Skeletal muscle tissue (tissue), 4 donors: ENCODE measurements around the gene DENND2A. TPM values are rescaled to one million over a fixed set of nuclear protein-coding genes. Genes with fewer than 3 reads are reported as not detected.
A peak's percentile ranks its signal among the peaks of the same experiment; 100 is the strongest.
"Not testable (repeated sequence)": the region's sequence is repeated elsewhere in the genome, so short reads cannot be mapped to it uniquely, and the experiment has no call there.

ENCODE experiments used
- H3K27ac ChIP-seq: one replicate; pipeline ENCODE4 v1.7.0; 2013; ENCODE audit warnings: mild to moderate bottlenecking, low read depth, low read length, inconsistent platforms
- H3K27me3 ChIP-seq, 3 donors: one replicate each; pipeline ENCODE4 v1.7.0; 2013; ENCODE audit warnings: low read length in 3 of 3; ENCODE audit not compliant: control insufficient read depth in 3 of 3, insufficient read depth in 3 of 3
- H3K36me3 ChIP-seq, 3 donors: one replicate each; pipeline ENCODE4 v1.7.0; 2013; ENCODE audit warnings: low read length in 3 of 3; ENCODE audit not compliant: control insufficient read depth in 3 of 3, insufficient read depth in 3 of 3
- H3K4me1 ChIP-seq, 3 donors: one replicate each; pipeline ENCODE4 v1.7.0; 2013; ENCODE audit warnings: low read length in 3 of 3, mild to moderate bottlenecking in 3 of 3; ENCODE audit not compliant: control insufficient read depth in 3 of 3, insufficient read depth in 3 of 3
- H3K4me3 ChIP-seq, 3 donors: one replicate each; pipeline ENCODE4 v1.7.0; 2013; ENCODE audit warnings: low read length in 3 of 3
- H3K9ac ChIP-seq, 3 donors: one replicate each; pipeline ENCODE4 v1.7.0; 2013; ENCODE audit warnings: low read length in 3 of 3, mild to moderate bottlenecking in 3 of 3, moderate library complexity in 2 of 3, low read depth in 1 of 3
- H3K9me3 ChIP-seq, 3 donors: one replicate each; pipeline ENCODE4 v1.7.0; 2013; ENCODE audit warnings: low read length in 3 of 3; ENCODE audit not compliant: control insufficient read depth in 3 of 3
- total RNA-seq: library from RNA; depleted of rRNA; stranded (reverse); fragments of >200 nt; gene quantifications from one replicate; pipeline ENCODE4 v1.2.3, GENCODE V29; 2014
- donor health status: Osteomylitis.

Gene DENND2A
- total RNA-seq, 1 donor from 2014 or later: 32.4 TPM

DNA sequence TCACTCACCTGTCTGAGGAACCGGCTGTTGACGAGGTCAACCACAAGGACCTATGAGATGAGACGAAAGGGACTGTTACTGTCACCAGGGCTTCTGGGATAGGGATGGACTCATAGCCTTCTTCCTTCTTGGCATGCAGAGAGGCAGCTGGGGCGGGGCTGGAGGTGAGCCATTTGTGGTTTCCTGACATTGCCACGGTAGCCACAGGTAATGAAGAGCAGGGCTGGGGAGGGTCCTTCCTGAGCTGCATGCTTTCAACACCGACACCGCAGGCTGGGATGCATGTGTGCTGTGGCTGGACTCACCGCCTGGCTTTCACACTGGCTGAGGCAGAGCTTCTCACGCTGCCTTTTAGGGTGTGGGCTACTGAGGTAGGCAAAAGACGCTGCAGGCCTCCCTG is 114.9 kb downstream of the DENND2A start:
- no peaks in the 10 kb centered on the region for H3K27me3 ChIP-seq
- H3K4me1 ChIP-seq: no peaks in the 10 kb centered on the region
- no peak overlapping the region for H3K9ac ChIP-seq
- no peak overlapping the region for H3K4me3 ChIP-seq
- no peak overlapping the region for H3K27ac ChIP-seq
- H3K36me3 ChIP-seq: peaks cover 0 to 10% (median 7%) of the 10 kb centered on the region in 3 donors
- H3K9me3 ChIP-seq: no peaks in the 10 kb centered on the region

DNA sequence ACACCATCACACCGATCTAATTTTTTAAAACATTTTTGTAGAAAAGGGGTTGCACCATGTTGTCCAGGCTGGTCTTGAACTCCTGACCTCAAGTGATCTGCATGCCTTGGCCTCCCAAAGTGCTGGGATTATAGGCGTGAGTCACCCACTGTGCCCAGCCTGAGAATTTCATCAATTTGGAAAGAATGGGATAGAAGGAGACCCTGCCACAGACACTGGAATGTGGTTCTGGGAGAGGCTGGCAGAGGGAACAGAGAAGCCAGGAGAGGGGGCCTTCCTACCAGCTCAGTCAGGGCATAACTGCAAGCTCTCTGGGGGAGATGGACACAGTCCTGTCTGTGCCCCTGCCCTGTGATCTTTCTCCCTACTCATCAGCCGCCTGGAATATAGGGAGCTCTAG is 119.2 kb downstream of the DENND2A start:
- Histone ChIP-seq H3K9me3 (no peaks in the 10 kb centered on the region), H3K27ac (no peak overlapping the region), H3K4me3 (no peak overlapping the region), H3K9ac (no peak overlapping the region), H3K27me3 (no peaks in the 10 kb centered on the region), H3K36me3 (peaks cover 0 to 10% (median 7%) of the 10 kb centered on the region in 3 donors), H3K4me1 (peaks cover 0 to 13% (median 5%) of the 10 kb centered on the region in 3 donors)

DNA sequence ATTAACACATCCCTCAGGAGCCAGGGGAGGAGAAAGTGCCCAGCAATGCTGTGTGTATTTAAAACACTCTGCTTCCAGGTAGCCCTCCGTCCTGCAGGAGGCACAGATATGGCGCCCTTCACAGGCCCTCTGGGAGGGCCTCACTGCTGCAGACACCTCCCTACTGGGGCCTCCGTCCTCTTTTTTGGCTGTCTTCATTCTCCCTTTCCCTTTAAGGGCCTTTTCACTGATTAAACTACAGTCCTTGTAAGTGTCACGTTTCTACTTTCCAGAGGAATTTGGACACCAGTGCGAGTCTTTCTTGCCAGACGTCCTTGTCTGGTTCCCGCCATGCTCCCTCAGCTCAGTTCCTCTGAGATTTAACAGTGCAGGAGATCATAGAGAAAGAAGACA is 121.6 kb downstream of the DENND2A start:
- Histone ChIP-seq H3K4me3 (no peak overlapping the region), H3K9ac (peak overlapping the region in 1 of 3 donors; percentile 33), H3K4me1 (peaks cover 0 to 13% (median 5%) of the 10 kb centered on the region in 3 donors), H3K27me3 (no peaks in the 10 kb centered on the region), H3K27ac (no peak overlapping the region), H3K36me3 (peaks cover 0 to 7% (median 4%) of the 10 kb centered on the region in 3 donors), H3K9me3 (no peaks in the 10 kb centered on the region)

DNA sequence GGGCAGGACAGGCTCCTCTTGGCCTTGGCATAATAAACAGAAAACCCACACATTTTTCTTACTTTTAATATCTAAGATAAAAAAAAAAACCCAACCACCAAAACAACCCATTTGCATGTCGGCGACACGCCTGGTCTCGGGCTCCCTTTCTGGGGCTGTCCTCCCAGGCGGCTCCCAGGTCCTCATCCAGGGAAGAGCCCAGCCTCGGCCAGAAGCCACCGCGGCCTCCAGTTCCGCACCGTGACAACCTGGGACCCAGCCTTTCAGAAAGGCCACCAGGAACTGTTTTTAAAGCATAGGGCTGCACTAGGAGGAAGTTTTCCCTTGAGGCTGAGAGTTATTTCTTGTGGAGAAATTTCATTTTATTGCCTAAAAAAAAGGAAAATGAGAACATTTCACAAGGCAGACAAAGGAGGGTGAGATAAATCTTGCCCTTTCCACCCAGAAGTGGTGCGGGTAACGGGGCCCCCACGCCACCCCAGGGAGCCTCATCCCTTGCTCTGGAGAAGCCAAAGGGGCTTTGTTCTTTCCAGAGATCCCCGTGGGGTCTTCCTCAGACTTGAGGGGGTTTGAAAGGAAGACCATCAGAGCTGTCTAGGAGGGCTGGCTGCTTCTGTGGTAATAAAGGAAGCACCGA is 122.1 kb downstream of the DENND2A start:
- Histone ChIP-seq H3K9me3 (no peaks in the 10 kb centered on the region), H3K4me3 (no peak overlapping the region), H3K27ac (no peak overlapping the region), H3K9ac (peak overlapping the region in 1 of 3 donors; percentile 33), H3K4me1 (peaks cover 0 to 13% (median 5%) of the 10 kb centered on the region in 3 donors), H3K36me3 (peaks cover 0 to 5% (median 4%) of the 10 kb centered on the region in 3 donors), H3K27me3 (no peaks in the 10 kb centered on the region)

DNA sequence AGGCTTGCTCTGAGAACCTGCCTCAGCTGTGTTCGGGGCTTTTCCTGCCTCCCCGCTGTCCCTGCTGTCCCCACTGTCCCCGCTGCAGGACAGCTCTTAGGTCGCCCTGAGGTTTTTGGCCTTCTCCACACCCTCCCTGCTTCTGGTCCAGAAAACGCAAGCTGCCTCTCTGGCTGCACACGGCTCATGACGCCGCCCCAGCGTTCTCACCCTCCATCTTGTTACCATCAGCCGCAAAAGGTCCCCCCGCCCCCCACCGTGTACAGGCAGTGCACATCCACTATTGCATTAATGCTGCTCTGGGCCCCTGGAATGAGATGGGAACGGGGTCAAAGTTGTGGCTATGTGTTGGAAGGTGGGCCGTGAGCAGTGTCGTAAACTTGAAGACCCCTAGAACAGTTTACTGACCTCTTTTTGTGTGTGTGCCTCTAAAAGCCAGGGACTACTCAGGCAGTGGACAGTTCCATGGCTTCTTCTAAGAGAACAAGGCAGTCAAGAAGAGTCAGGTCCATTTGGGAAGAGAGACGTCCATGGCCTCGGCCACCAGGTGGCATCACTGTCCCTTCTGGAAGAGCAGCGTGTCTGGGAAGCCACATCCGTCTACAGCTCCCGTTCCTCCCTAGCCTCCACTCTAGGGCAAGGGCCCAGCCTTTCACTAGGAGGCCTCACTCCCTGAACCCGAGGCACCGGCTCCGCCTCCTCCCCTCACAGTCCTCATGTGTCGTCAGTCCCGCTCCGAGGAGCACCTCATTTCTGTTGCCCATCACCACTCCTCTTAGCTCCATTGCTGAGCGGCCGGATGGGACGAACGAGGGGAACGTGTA is 122.9 kb downstream of the DENND2A start:
- H3K4me3 ChIP-seq: peak overlapping the region in 1 of 3 donors; percentile 54

DNA sequence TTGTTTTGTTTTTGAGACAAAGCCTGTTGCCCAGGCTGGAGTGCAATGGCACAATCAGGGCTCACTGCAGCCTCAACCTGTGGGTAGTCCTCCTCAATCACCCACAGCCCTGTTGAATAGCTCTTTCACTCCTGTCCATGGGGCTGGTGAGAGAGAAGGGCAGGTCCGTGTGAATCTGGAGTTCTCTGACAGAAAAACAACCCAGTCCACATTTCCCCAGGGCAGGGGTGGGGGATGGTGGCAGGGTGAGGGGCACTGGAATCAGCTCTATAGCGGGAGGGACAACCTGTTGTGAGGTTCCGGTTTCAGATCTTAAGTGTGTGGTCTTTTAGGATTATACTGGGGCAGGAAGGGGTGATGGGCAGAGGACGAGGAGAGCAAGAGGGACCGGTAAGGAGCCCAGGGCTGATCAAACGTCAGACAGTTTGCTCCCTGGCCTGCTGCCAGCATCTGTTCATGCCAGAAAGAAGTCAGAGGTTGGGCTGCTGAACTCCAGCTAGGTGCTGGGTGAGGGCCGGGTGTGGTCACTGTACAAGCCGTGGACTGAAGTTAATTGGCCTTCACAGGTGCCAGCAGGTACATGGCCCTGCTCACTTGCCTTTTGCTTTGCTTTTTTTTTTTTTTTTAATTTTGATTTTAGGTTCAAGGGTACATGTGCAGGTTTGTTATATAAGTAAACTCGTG is 128.2 kb downstream of the DENND2A start:
- Histone ChIP-seq H3K9me3 (no peaks in the 10 kb centered on the region), H3K36me3 (no peaks in the 10 kb centered on the region), H3K9ac (no peak overlapping the region), H3K27me3 (no peaks in the 10 kb centered on the region), H3K4me1 (peaks cover 4 to 12% (median 8%) of the 10 kb centered on the region in 3 donors), H3K27ac (no peak overlapping the region), H3K4me3 (no peak overlapping the region)

More for the DNA sequence above, 122.9 kb downstream of the DENND2A start:
- peaks cover 0 to 13% (median 5%) of the 10 kb centered on the region in 3 donors for H3K4me1 ChIP-seq
- no peaks in the 10 kb centered on the region for H3K27me3 ChIP-seq
- H3K9ac ChIP-seq: no peak overlapping the region
- H3K36me3 ChIP-seq: peaks cover 0 to 2% (median 0%) of the 10 kb centered on the region in 3 donors
- H3K27ac ChIP-seq: no peak overlapping the region
- no peaks in the 10 kb centered on the region for H3K9me3 ChIP-seq

DNA sequence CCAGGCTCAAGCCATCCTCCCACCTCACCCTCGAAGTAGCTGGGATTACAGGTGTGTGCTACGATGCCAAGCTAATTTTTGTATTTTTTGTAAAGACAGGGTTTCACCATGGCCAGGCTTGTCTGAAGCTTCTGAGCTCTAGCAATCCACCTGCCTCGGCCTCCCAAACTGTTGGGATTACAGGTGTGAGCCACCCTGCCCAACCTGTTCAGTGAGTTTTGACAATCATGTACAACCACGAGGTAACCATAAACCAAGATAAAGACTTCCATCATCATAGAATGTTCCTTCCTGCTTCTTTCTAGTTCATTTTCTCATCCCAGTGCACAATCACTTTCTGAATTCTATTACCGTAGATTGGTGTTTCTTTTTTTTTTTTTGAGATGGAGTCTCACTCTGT is 130.8 kb downstream of the DENND2A start:
- Histone ChIP-seq H3K9me3 (no peaks in the 10 kb centered on the region), H3K4me1 (peaks cover 17 to 29% (median 21%) of the 10 kb centered on the region in 3 donors), H3K27ac (no peak overlapping the region), H3K4me3 (no peak overlapping the region), H3K9ac (no peak overlapping the region), H3K36me3 (no peaks in the 10 kb centered on the region), H3K27me3 (no peaks in the 10 kb centered on the region)

DNA sequence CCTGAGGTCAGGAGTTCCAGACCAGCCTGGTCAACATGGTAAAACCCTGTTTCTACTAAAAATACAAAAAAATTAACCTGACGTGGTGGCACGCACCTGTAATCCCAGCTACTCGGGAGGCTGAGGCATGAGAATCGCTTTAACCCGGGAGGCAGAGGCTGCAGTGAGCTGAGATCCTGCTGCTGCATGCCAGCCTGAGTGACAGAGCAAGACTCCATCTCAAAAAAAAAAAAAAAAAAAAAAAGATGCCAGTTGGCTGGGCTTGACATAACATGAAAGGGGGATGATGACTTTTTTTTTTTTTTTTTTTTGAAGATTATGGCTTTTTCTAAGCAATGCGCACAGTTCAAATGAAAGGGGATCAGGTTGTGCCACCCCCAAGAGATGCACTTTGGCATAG is 133.1 kb downstream of the DENND2A start:
- peak overlapping the region in 2 of 3 donors; percentile 69 for H3K9ac ChIP-seq
- H3K27ac ChIP-seq: peak overlapping the region; percentile 97
- H3K4me1 ChIP-seq: peaks cover 17 to 29% (median 21%) of the 10 kb centered on the region in 3 donors
- H3K27me3 ChIP-seq, H3K9me3 ChIP-seq, H3K36me3 ChIP-seq: not testable (repeated sequence)
- H3K4me3 ChIP-seq: peak overlapping the region in 1 of 3 donors; percentile 23

DNA sequence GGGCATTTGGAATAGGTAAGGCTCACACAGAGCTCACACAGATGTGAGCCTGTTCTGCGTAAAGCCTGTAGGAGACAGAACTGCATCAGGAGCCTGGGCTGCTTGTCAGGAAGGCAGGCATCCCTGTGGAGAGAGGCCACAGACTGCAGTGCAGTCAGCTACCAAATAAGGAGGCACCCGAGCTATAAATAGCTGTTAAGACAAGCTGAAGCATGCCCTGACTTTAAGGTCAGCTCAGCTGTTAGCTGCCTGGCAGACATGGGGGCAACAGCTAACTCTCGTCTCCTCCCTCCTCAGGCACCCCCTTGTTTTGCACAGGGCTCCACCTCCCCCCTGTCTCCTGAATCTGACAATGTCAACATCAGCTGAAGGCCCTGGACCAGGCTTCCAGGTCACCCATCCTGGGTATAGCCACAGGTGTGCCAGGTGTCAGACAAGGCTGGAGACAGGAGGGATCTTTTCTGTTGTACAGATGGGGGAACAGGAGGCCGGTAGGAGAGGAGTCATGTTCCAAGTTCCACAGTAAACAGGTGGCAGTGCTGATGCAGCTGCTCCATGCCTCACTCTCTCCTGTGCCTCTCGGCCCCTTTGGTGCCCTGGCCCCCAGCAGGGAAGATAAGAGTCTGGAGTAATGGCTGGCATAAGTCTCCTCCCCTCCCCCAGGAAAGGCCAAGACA is 133.7 kb downstream of the DENND2A start:
- Histone ChIP-seq H3K4me3 (peak overlapping the region in 2 of 3 donors; percentile 36 to 58), H3K27ac (peak overlapping the region; percentile 97), H3K9ac (peak overlapping the region; percentile 69 to 70 (median 69)), H3K27me3 (no peaks in the 10 kb centered on the region), H3K9me3 (no peaks in the 10 kb centered on the region), H3K4me1 (peaks cover 17 to 29% (median 23%) of the 10 kb centered on the region in 3 donors), H3K36me3 (no peaks in the 10 kb centered on the region)
